NT2/D1 (cell line): ENCODE measurements around the gene OR2B3.

Experiments used
- DNase-seq: peaks from one replicate; pipeline ENCODE4 v3.0.0-alpha.2; 2011; ENCODE audit warnings: low read depth, low spot score
- H3K27me3 ChIP-seq: 2 replicates; pipeline ENCODE4 v1.6.0; 2011; ENCODE audit warnings: mild to moderate bottlenecking; ENCODE audit not compliant: insufficient read length, insufficient read depth
- H3K36me3 ChIP-seq: 2 replicates; pipeline ENCODE4 v1.6.1; 2011; ENCODE audit warnings: mild to moderate bottlenecking, low read length, mixed read lengths; ENCODE audit not compliant: insufficient read depth, insufficient read length
- H3K4me1 ChIP-seq: 2 replicates; pipeline ENCODE4 v1.5.1; 2011; ENCODE audit not compliant: insufficient read depth, insufficient read length
- H3K4me3 ChIP-seq: 2 replicates; pipeline ENCODE4 v1.5.1; 2011; ENCODE audit warnings: low read depth; ENCODE audit not compliant: insufficient read length
- H3K9ac ChIP-seq: 2 replicates; pipeline ENCODE4 v1.6.0; 2011; ENCODE audit warnings: low read depth; ENCODE audit not compliant: insufficient read length
- H3K9me3 ChIP-seq: 2 replicates; pipeline ENCODE4 v1.5.1; 2011; ENCODE audit warnings: mild to moderate bottlenecking, low read length; ENCODE audit not compliant: insufficient read depth
- SUZ12 ChIP-seq: IDR thresholded peaks from 2 replicates; pipeline ENCODE4 v1.6.1; 2011; ENCODE audit not compliant: insufficient read length, insufficient read depth; ENCODE audit errors: extremely low read depth
- YY1 ChIP-seq: IDR thresholded peaks from 2 replicates; pipeline ENCODE4 v1.6.1; 2011; ENCODE audit not compliant: insufficient read length, insufficient read depth
- ZNF274 ChIP-seq: IDR thresholded peaks from 2 replicates; pipeline ENCODE4 v1.6.1; 2011; ENCODE audit warnings: mild to moderate bottlenecking, low read depth, low read length

Gene OR2B3

GRCh38 chr6:29051680-29052079 is 35.4 kb downstream of the OR2B3 start:
- no peak overlapping the region for H3K4me3 ChIP-seq

GRCh38 chr6:29045075-29045474 is 42.0 kb downstream of the OR2B3 start, which contains the start of gene OR2W1:
TSS of gene OR2W1 (minus strand) at chr6:29045175. CDS start at chr6:29045175, 0 bp downstream.
- Histone ChIP-seq H3K9ac (no peak within 1 kb of the TSS), H3K36me3 (no peaks in the 10 kb centered on the region), H3K27me3 (no peaks in the 10 kb centered on the region), H3K9me3 (no peaks in the 10 kb centered on the region), H3K4me1 (no peaks in the 10 kb centered on the region), H3K4me3 (no peak within 1 kb of the TSS)
- DNase-seq = no peak
- no peak for TF ChIP-seq ZNF274
- TF ChIP-seq SUZ12 = no peak
- no peak for TF ChIP-seq YY1

More at GRCh38 chr6:29051680-29052079, 35.4 kb downstream of the OR2B3 start:
- no peak for TF ChIP-seq ZNF274
- TF ChIP-seq SUZ12 = no peak
- TF ChIP-seq YY1 = no peak
- Histone ChIP-seq H3K27me3 (no peaks in the 10 kb centered on the region), H3K9me3 (no peaks in the 10 kb centered on the region), H3K36me3 (no peaks in the 10 kb centered on the region), H3K4me1 (no peaks in the 10 kb centered on the region), H3K9ac (no peak overlapping the region)
- DNase-seq = no peak
